Mesenchymal stem cell (in vitro differentiated cells and primary cell): ENCODE measurements around the gene NR2F6.

Experiments
- DNase-seq: peaks from one replicate; pipeline ENCODE4 v3.0.0-alpha.2; 2013
- H2AFZ ChIP-seq: one replicate; pipeline ENCODE4 v1.6.1; 2013; ENCODE audit warnings: low read depth, mild to moderate bottlenecking, control low read depth, inconsistent platforms, low read length, moderate library complexity
- H2AK5ac ChIP-seq: 2 replicates; pipeline ENCODE4 v1.6.1; 2013; ENCODE audit warnings: low read length, moderate library complexity, mild to moderate bottlenecking, inconsistent platforms; ENCODE audit not compliant: severe bottlenecking
- H2BK120ac ChIP-seq: one replicate; pipeline ENCODE4 v1.6.1; 2013; ENCODE audit warnings: low read depth, mild to moderate bottlenecking, inconsistent platforms, low read length, moderate library complexity
- H2BK12ac ChIP-seq, 2 experiments: one replicate each; pipeline ENCODE4 v1.6.1; 2013; ENCODE audit warnings: inconsistent platforms in 2 of 2, low read length in 2 of 2, mild to moderate bottlenecking in 2 of 2, moderate library complexity in 2 of 2, control low read depth in 1 of 2
- H2BK15ac ChIP-seq: one replicate; pipeline ENCODE4 v1.6.1; 2013; ENCODE audit warnings: mild to moderate bottlenecking, low read depth, inconsistent platforms; ENCODE audit not compliant: poor library complexity, severe bottlenecking
- H2BK5ac ChIP-seq: 2 replicates; pipeline ENCODE4 v1.6.1; 2013; ENCODE audit warnings: low read depth, mild to moderate bottlenecking, low read length, control low read depth, inconsistent platforms; ENCODE audit not compliant: poor library complexity, severe bottlenecking
- H3K14ac ChIP-seq, 2 experiments: one replicate each; pipeline ENCODE4 v1.6.1; 2013; ENCODE audit warnings: inconsistent platforms in 2 of 2, low read length in 2 of 2, control low read depth in 1 of 2, mild to moderate bottlenecking in 1 of 2, moderate library complexity in 1 of 2
- H3K18ac ChIP-seq, 2 experiments: one replicate each; pipeline ENCODE4 v1.6.1; 2013; ENCODE audit warnings: inconsistent platforms in 2 of 2, low read length in 2 of 2, control low read depth in 1 of 2, low read depth in 1 of 2, mild to moderate bottlenecking in 1 of 2
- H3K23ac ChIP-seq, 2 experiments: one replicate each; pipeline ENCODE4 v1.6.1; 2013; ENCODE audit warnings: inconsistent platforms in 2 of 2, low read length in 2 of 2, mild to moderate bottlenecking in 2 of 2, moderate library complexity in 2 of 2, control low read depth in 1 of 2
- H3K27ac ChIP-seq: 2 replicates; pipeline ENCODE4 v1.5.1; 2013; ENCODE audit warnings: mild to moderate bottlenecking, moderate library complexity, low read length, control low read depth, inconsistent platforms; ENCODE audit not compliant: poor library complexity, severe bottlenecking
- H3K27me3 ChIP-seq, 2 experiments: 2 replicates each; pipeline versions ENCODE4 v1.6.1 to v1.7.0; 2013; ENCODE audit warnings: low read length in 2 of 2, mild to moderate bottlenecking in 2 of 2, moderate library complexity in 2 of 2, control low read depth in 1 of 2, inconsistent platforms in 1 of 2; ENCODE audit not compliant: control insufficient read depth in 1 of 2, insufficient read depth in 1 of 2
- H3K36me3 ChIP-seq, 2 experiments: 2 replicates each; pipeline versions ENCODE4 v1.6.1 to v1.7.0; 2013; ENCODE audit warnings: low read length in 2 of 2, control low read depth in 1 of 2, inconsistent platforms in 1 of 2, low read depth in 1 of 2, mild to moderate bottlenecking in 1 of 2; ENCODE audit not compliant: insufficient read depth in 2 of 2, control insufficient read depth in 1 of 2
- H3K4ac ChIP-seq, 2 experiments: one replicate each; pipeline ENCODE4 v1.6.1; 2013; ENCODE audit warnings: inconsistent platforms in 2 of 2, low read length in 2 of 2, mild to moderate bottlenecking in 2 of 2, moderate library complexity in 2 of 2, control low read depth in 1 of 2, low read depth in 1 of 2
- H3K4me1 ChIP-seq: 2 replicates; pipeline ENCODE4 v1.6.1; 2013; ENCODE audit warnings: low read depth, low read length, control low read depth; ENCODE audit not compliant: control insufficient read depth, insufficient read depth
- H3K4me2 ChIP-seq: 2 replicates; pipeline ENCODE4 v1.6.1; 2013; ENCODE audit warnings: low read length, mild to moderate bottlenecking, inconsistent platforms; ENCODE audit not compliant: poor library complexity, severe bottlenecking
- H3K4me3 ChIP-seq, 2 experiments: 2 replicates each; pipeline versions ENCODE4 v1.5.1 to v1.7.0; 2013; ENCODE audit warnings: low read length in 2 of 2, mild to moderate bottlenecking in 2 of 2, control low read depth in 1 of 2, low read depth in 1 of 2; ENCODE audit not compliant: insufficient read depth in 1 of 2
- H3K79me1 ChIP-seq: replicated peaks from 2 replicates; pipeline ENCODE4 v1.6.1; 2013; ENCODE audit warnings: mild to moderate bottlenecking, control low read depth, low read length, inconsistent platforms; ENCODE audit not compliant: poor library complexity, severe bottlenecking
- H3K9ac ChIP-seq: 2 replicates; pipeline ENCODE4 v1.7.0; 2013; ENCODE audit warnings: mild to moderate bottlenecking, low read length, moderate library complexity
- H3K9me3 ChIP-seq: 2 replicates; pipeline ENCODE4 v1.7.0; 2013; ENCODE audit warnings: mild to moderate bottlenecking, low read length; ENCODE audit not compliant: control insufficient read depth
- H4K8ac ChIP-seq: one replicate; pipeline ENCODE4 v1.6.1; 2013; ENCODE audit warnings: inconsistent platforms, mild to moderate bottlenecking, low read length, moderate library complexity
- H4K91ac ChIP-seq: one replicate; pipeline ENCODE4 v1.6.1; 2013; ENCODE audit warnings: mild to moderate bottlenecking, low read length, inconsistent platforms
- WGBS: methylation state at CpG from one replicate; pipeline ENCODE4 v1.1.7; 2013; ENCODE audit warnings: mixed read lengths; 5-methylcytosine and 5-hydroxymethylcytosine counted together

Gene NR2F6

GRCh38 chr19:17246681-17247425, 1.1 kb upstream of the NR2F6 start:
- Histone ChIP-seq H2AFZ (no peak overlapping the region), H3K36me3 (no peaks in the 10 kb centered on the region), H3K27me3 (no peaks in the 10 kb centered on the region), H3K14ac (peak overlapping the region in 1 of 2 experiments; percentile 50), H3K27ac (peak overlapping the region; percentile 90), H4K91ac (peak overlapping the region; percentile 95), H3K18ac (peak overlapping the region; percentile 85 to 99), H3K23ac (no peak overlapping the region), H2BK12ac (peak overlapping the region; percentile 82 to 94), H2BK120ac (peak overlapping the region; percentile 75), H3K4me2 (peak overlapping the region; percentile 57), H2AK5ac (peak overlapping the region; percentile 62), H3K79me1 (no peaks in the 10 kb centered on the region), H2BK5ac (peak overlapping the region; percentile 59), H3K9me3 (no peaks in the 10 kb centered on the region), H3K4ac (peak overlapping the region; percentile 85 to 90), H3K4me3 (peak overlapping the region; percentile 16 to 69), H3K9ac (peak overlapping the region; percentile 71), H2BK15ac (peak overlapping the region; percentile 82), H3K4me1 (peaks cover 46% of the 10 kb centered on the region), H4K8ac (peak overlapping the region; percentile 95)
- peak; percentile 87 for DNase-seq
- WGBS, result 5% methylated on average over 20 of the region's 21 CpGs

GRCh38 chr19:17244618-17245534, 843 bp downstream of the NR2F6 start:
- H3K9ac ChIP-seq, result peak overlapping the region; percentile 79
- DNase-seq, result no peak
- H3K9me3 ChIP-seq, result no peaks in the 10 kb centered on the region
- no peak overlapping the region for H2AFZ ChIP-seq
- H3K79me1 ChIP-seq, result peaks cover 6% of the 10 kb centered on the region
- H4K8ac ChIP-seq, result peak overlapping the region; percentile 43
- H3K4me3 ChIP-seq, result peak overlapping the region; percentile 90 to 92
- peak overlapping the region; percentile 94 for H2BK15ac ChIP-seq
- H3K18ac ChIP-seq, result peak overlapping the region; percentile 85 to 98
- peak overlapping the region; percentile 80 to 84 for H3K14ac ChIP-seq
- H3K4me1 ChIP-seq, result peaks cover 53% of the 10 kb centered on the region
- H4K91ac ChIP-seq, result peak overlapping the region; percentile 90
- H2BK12ac ChIP-seq, result peak overlapping the region; percentile 5 to 11
- H3K27me3 ChIP-seq, result no peaks in the 10 kb centered on the region
- H3K27ac ChIP-seq, result peak overlapping the region; percentile 22
- H2BK120ac ChIP-seq, result peak overlapping the region; percentile 93
- H3K23ac ChIP-seq, result peak overlapping the region in 1 of 2 experiments; percentile 99
- H3K36me3 ChIP-seq, result peaks cover 0 to 16% of the 10 kb centered on the region in 2 experiments
- peak overlapping the region; percentile 49 for H3K4me2 ChIP-seq
- H3K4ac ChIP-seq, result peak overlapping the region; percentile 98 to 99
- 1% methylated on average over 62 of the region's 100 CpGs for WGBS
- peak overlapping the region; percentile 5 for H2AK5ac ChIP-seq
- H2BK5ac ChIP-seq, result peak overlapping the region; percentile 1

DNA sequence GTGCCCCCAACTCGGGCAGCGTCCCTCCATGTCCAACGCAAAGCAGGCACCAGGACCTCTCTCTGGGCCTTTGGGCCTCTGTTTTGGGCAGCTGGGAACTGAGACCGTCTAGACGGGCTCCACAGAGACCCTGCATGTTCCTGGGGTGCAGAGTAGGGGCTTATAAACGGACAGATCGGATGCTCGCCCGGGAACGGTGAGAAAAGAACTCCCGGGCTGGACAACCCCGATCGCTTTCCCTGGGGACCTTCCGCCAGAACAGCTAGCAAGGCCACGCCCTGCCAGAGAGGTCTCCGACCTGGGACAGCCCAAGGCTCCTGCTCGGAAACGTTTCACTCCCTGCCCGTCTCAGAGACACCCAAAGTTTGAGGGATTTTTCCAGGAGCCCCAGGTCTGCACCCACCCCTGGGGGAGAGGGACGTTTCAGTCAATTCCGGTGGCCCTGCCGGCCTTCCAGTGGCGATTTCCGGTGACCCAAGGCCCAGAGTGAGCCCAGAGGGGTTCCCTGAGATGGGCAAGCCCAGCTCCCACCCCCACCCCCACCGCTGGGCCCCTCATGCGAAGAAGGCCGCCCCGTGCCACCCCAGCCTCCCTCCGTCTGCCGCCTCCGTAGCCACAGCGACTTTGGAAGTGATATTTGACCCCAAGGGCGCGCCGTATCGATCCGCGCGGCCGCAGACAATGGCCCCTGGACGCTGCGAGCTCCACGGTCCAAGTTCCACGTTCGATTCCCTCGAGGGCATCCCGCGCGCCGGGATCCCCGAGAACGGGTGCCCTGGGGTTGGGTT, 1.7 kb downstream of the NR2F6 start:
- H3K4me3 ChIP-seq, result peak overlapping the region; percentile 90 to 92
- peaks cover 7% of the 10 kb centered on the region for H3K79me1 ChIP-seq
- H3K27me3 ChIP-seq, result no peaks in the 10 kb centered on the region
- peak overlapping the region; percentile 53 for H4K8ac ChIP-seq
- peak overlapping the region; percentile 93 for H2BK120ac ChIP-seq
- peak overlapping the region in 1 of 2 experiments; percentile 94 for H3K23ac ChIP-seq
- peak overlapping the region; percentile 98 to 99 for H3K4ac ChIP-seq
- peak overlapping the region; percentile 55 for H3K27ac ChIP-seq
- peaks cover 47% of the 10 kb centered on the region for H3K4me1 ChIP-seq
- peak overlapping the region; percentile 79 for H3K9ac ChIP-seq
- no peak overlapping the region for H2BK5ac ChIP-seq
- peak overlapping the region; percentile 49 for H3K4me2 ChIP-seq
- peak overlapping the region; percentile 94 for H2BK15ac ChIP-seq
- H3K14ac ChIP-seq, result peak overlapping the region; percentile 66 to 80
- H4K91ac ChIP-seq, result peak overlapping the region; percentile 90
- peak overlapping the region; percentile 21 for H2AK5ac ChIP-seq
- peak overlapping the region; percentile 85 to 98 for H3K18ac ChIP-seq
- H2BK12ac ChIP-seq, result no peak overlapping the region
- WGBS, result under 1% methylated on average over 33 of the region's 52 CpGs
- H2AFZ ChIP-seq, result no peak overlapping the region
- DNase-seq, result peak; percentile 54
- peaks cover 0 to 17% of the 10 kb centered on the region in 2 experiments for H3K36me3 ChIP-seq
- no peaks in the 10 kb centered on the region for H3K9me3 ChIP-seq
